ENCODE results near the gene GSDMA.
A peak's percentile ranks its signal among the peaks of the same experiment; 100 is the strongest.

Gene GSDMA

GRCh38 chr17:39920218-39921210, 42.3 kb upstream of the GSDMA start:
- H3K4me3 Mint-ChIP-seq = no peak overlapping the region
- no peak overlapping the region for H3K27ac Mint-ChIP-seq
- TF ChIP-seq, protein P1, sequence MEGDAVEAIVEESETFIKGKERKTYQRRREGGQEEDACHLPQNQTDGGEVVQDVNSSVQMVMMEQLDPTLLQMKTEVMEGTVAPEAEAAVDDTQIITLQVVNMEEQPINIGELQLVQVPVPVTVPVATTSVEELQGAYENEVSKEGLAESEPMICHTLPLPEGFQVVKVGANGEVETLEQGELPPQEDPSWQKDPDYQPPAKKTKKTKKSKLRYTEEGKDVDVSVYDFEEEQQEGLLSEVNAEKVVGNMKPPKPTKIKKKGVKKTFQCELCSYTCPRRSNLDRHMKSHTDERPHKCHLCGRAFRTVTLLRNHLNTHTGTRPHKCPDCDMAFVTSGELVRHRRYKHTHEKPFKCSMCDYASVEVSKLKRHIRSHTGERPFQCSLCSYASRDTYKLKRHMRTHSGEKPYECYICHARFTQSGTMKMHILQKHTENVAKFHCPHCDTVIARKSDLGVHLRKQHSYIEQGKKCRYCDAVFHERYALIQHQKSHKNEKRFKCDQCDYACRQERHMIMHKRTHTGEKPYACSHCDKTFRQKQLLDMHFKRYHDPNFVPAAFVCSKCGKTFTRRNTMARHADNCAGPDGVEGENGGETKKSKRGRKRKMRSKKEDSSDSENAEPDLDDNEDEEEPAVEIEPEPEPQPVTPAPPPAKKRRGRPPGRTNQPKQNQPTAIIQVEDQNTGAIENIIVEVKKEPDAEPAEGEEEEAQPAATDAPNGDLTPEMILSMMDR (IDR thresholded peaks at IDR 0.05; ENCODE audit: unreplicated experiment in 3 of 3) = no peak
- H3K36me3 Mint-ChIP-seq (ENCODE audit: low read depth) = peaks cover 53% of the 10 kb centered on the region
- H3K4me1 Mint-ChIP-seq = peaks cover 14% of the 10 kb centered on the region
- no peaks in the 10 kb centered on the region for H3K9me3 Mint-ChIP-seq
- H3K27me3 Mint-ChIP-seq (ENCODE audit: low read depth) = no peaks in the 10 kb centered on the region

DNA sequence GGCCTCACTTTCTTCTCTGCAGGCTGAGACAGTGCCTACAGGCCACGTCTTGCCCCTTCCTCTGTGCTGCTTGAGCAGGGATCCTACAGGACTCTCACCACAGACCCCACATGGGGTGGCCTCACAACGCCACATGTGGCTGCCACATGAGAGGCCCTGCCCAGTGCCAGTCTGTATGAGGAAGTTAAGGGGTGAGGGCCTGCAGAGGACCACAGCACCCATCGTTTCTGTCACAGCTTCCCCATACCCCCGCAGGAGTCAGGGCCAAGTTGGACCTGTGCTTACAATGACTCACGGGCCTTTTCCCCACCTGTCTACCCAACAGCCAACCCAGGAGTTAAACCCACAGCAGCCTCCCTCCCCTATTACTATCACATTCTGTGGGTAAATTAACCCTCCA, 41.5 kb upstream of the GSDMA start:
- Mint-ChIP-seq H3K4me3 (no peak overlapping the region), H3K4me1 (peaks cover 22% of the 10 kb centered on the region), H3K27ac (no peak overlapping the region), H3K9me3 (no peaks in the 10 kb centered on the region), H3K27me3 (ENCODE audit: low read depth) (no peaks in the 10 kb centered on the region), H3K36me3 (ENCODE audit: low read depth) (peaks cover 50% of the 10 kb centered on the region)
- TF ChIP-seq, protein P1 (IDR thresholded peaks at IDR 0.05; ENCODE audit: unreplicated experiment in 3 of 3) = no peak

GRCh38 chr17:39922006-39922405, 40.8 kb upstream of the GSDMA start:
- TF ChIP-seq, protein P1 (IDR thresholded peaks at IDR 0.05; ENCODE audit: unreplicated experiment in 3 of 3) = no peak

GRCh38 chr17:39923230-39923629, 39.6 kb upstream of the GSDMA start:
- TF ChIP-seq, protein P1 (IDR thresholded peaks at IDR 0.05; ENCODE audit: unreplicated experiment in 3 of 3) = no peak
- H3K27me3 Mint-ChIP-seq (ENCODE audit: low read depth) = no peaks in the 10 kb centered on the region
- peaks cover 35% of the 10 kb centered on the region for H3K36me3 Mint-ChIP-seq (ENCODE audit: low read depth)
- peaks cover 29% of the 10 kb centered on the region for H3K4me1 Mint-ChIP-seq
- H3K9me3 Mint-ChIP-seq = no peaks in the 10 kb centered on the region
- no peak overlapping the region for H3K4me3 Mint-ChIP-seq
- H3K27ac Mint-ChIP-seq = no peak overlapping the region

More at GRCh38 chr17:39922006-39922405, 40.8 kb upstream of the GSDMA start:
- H3K27me3 Mint-ChIP-seq (ENCODE audit: low read depth) = no peaks in the 10 kb centered on the region
- H3K9me3 Mint-ChIP-seq = no peaks in the 10 kb centered on the region
- H3K4me1 Mint-ChIP-seq = peaks cover 24% of the 10 kb centered on the region
- H3K36me3 Mint-ChIP-seq (ENCODE audit: low read depth) = peaks cover 43% of the 10 kb centered on the region
- H3K4me3 Mint-ChIP-seq = no peak overlapping the region
- no peak overlapping the region for H3K27ac Mint-ChIP-seq

DNA sequence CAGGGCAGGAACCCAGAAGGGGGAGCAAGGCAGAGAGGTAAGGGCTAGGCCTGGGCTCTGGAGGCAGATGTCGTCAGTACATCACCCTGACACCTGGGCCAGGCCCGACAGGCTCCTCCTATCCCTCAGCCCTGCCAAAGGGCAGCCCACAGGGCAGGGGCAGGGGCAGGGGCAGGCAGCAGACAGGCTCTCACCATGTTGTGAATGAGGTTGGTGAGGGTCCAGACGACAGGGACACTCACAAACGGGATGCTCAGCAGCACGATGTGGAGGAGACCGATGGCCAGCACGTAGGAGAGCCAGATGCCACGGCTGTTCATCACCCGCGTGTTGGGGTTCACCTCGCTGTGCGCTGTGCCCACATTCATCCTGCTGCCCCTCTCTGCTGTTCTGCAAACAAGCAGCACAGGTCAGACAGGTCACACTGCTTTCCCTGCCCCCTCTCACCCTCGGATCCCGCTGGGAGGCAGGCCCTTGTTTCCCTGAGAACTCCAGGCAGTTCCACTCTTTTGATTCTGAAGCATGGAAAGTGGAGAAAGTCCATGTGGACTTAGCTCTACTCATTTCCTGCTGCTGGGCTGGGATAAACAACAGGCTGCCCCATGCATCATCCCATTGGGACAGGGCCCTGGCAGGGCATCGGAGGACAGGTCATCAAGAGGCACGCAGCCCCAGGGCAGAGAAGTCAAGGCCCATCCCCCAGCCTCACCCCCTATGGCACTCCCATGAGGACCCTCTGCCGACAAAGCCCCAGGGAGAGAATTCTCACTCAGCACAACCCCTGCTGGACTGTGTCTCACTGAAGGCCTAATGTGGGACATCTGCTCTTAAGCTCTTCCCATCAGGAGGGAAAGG, 38.7 kb upstream of the GSDMA start:
- Mint-ChIP-seq H3K4me3 (peak overlapping the region; percentile 59 to 92 (median 91)), H3K27ac (peak overlapping the region; percentile 35 to 62 (median 55)), H3K4me1 (peaks cover 32% of the 10 kb centered on the region), H3K36me3 (ENCODE audit: low read depth) (peaks cover 30% of the 10 kb centered on the region), H3K27me3 (ENCODE audit: low read depth) (no peaks in the 10 kb centered on the region), H3K9me3 (no peaks in the 10 kb centered on the region)
- TF ChIP-seq, protein P1 (IDR thresholded peaks at IDR 0.05; ENCODE audit: unreplicated experiment in 3 of 3) = peak in 1 of 3 experiments; percentile 20
